H1 (cell line): Measurements from ENCODE around the gene CGB7.

Source experiments
- BRCA1 ChIP-seq: IDR thresholded peaks from 2 replicates; pipeline ENCODE4 v1.6.1; 2012; ENCODE audit warnings: low read depth, low read length, improper control_type of control experiment
- CHD2 ChIP-seq: IDR thresholded peaks from 2 replicates; pipeline ENCODE4 v1.6.1; 2012; ENCODE audit warnings: low read length, improper control_type of control experiment
- CTCF ChIP-seq, 3 experiments: IDR thresholded peaks; 1 replicate in 2 of 3; 2 replicates in 1 of 3; pipeline versions ENCODE4 v1.5.1 to v1.6.1; 2011; ENCODE audit warnings: low read length in 3 of 3, mild to moderate bottlenecking in 3 of 3, inconsistent platforms in 2 of 3, low read depth in 1 of 3, moderate library complexity in 1 of 3; ENCODE audit not compliant: insufficient read depth in 1 of 3; ENCODE audit errors: control extremely low read depth in 1 of 3
- EP300 ChIP-seq, 2 experiments: IDR thresholded peaks; 1 replicate in 1 of 2; 2 replicates in 1 of 2; pipeline ENCODE4 v1.6.1; 2011 to 2012; ENCODE audit warnings: low read depth in 2 of 2, low read length in 2 of 2, mild to moderate bottlenecking in 2 of 2, borderline replicate concordance in 1 of 2, inconsistent platforms in 1 of 2, moderate library complexity in 1 of 2
- POLR2A ChIP-seq, 2 experiments: IDR thresholded peaks; 1 replicate in 1 of 2; 2 replicates in 1 of 2; pipeline ENCODE4 v1.6.1; 2011; ENCODE audit warnings: low read depth in 2 of 2, low read length in 2 of 2, mild to moderate bottlenecking in 2 of 2; ENCODE audit errors: control extremely low read depth in 1 of 2
- POLR2AphosphoS5 ChIP-seq: IDR thresholded peaks from 2 replicates; pipeline ENCODE4 v1.6.1; 2011; ENCODE audit warnings: low read depth, low read length
- POU5F1 ChIP-seq: IDR thresholded peaks from 2 replicates; pipeline ENCODE4 v1.6.1; 2011; ENCODE audit warnings: low read depth, mild to moderate bottlenecking, low read length, moderate library complexity
- RNF2 ChIP-seq: fragments of 200-900, 300-1000 bp; sonication (generic); IDR thresholded peaks from 2 replicates; pipeline ENCODE4 v1.7.1; 2016; ENCODE audit warnings: borderline replicate concordance, low read depth, mild to moderate bottlenecking, antibody characterized with exemption, low read length; ENCODE audit not compliant: poor library complexity, severe bottlenecking; ENCODE audit errors: missing control alignments
- TBP ChIP-seq: IDR thresholded peaks from 2 replicates; pipeline ENCODE4 v1.6.1; 2011; ENCODE audit warnings: low read depth, low read length, improper control_type of control experiment

GRCh38 chr19:49070416-49070815 is 12.9 kb upstream of the CGB7 start:
- TF ChIP-seq EP300 (IDR thresholded peaks at IDR 0.05; ENCODE audit: borderline replicate concordance in 1 of 2, low read depth in 2 of 2, low read length in 2 of 2) (no peak), CTCF (IDR thresholded peaks at IDR 0.05; ENCODE audit: control extremely low read depth in 1 of 3, insufficient read depth in 1 of 3, low read depth in 1 of 3, low read length in 3 of 3) (no peak), BRCA1 (no peak), CHD2 (no peak), POLR2A (IDR thresholded peaks at IDR 0.05; ENCODE audit: control extremely low read depth in 1 of 2, low read depth in 2 of 2, low read length in 2 of 2) (no peak), RNF2 (no peak), POU5F1 (no peak), POLR2AphosphoS5 (no peak), TBP (no peak)
